Panc1 (cell line): ENCODE results near the gene PGGHG. TPM values are rescaled to one million over a fixed set of nuclear protein-coding genes. Genes with fewer than 3 reads are reported as not detected.
A peak's percentile ranks its signal among the peaks of the same experiment; 100 is the strongest.

ENCODE experiments used
- ATAC-seq: fragments of 200-7000 bp; cut with Tn5 transposase; 2 replicates; pipeline ENCODE4 v1.9.1; 2020; ENCODE audit warnings: mild to moderate bottlenecking, moderate library complexity
- BruUV-seq: library from RNA; stranded (reverse); fragments of 400-500 nt; replicated peaks from 2 replicates; lab custom pipeline; 2021; lab: Mats Ljungman, UMichigan
- CTCF ChIA-PET: fragments of 300-600 bp; sonication (Branson Sonifier 250); formaldehyde crosslinking; loops from one replicate; lab custom pipeline; 2022; ENCODE audit warnings: antibody characterized with exemption; lab: Charles Lee
- POLR2A ChIA-PET: fragments of 300-600 bp; sonication (Branson Sonifier 250); formaldehyde crosslinking; loops from one replicate; lab custom pipeline; 2022; ENCODE audit warnings: antibody characterized with exemption; lab: Charles Lee
- DNase-seq: peaks from one replicate; pipeline ENCODE4 v3.0.0-alpha.2; 2010; ENCODE audit warnings: low read depth, low spot score
- H3K27ac ChIP-seq: 2 replicates; pipeline ENCODE4 v1.5.1; 2011; ENCODE audit warnings: mild to moderate bottlenecking, low read length, inconsistent platforms
- H3K27me3 ChIP-seq: fragments of 200-500 bp; sonication (Bioruptor generic); 2 replicates; pipeline ENCODE4 v1.6.0; 2014; ENCODE audit warnings: low read length, inconsistent platforms; ENCODE audit not compliant: control insufficient read depth, insufficient read depth
- H3K36me3 ChIP-seq: fragments of 200-500 bp; sonication (Bioruptor generic); 2 replicates; pipeline ENCODE4 v1.5.1; 2014; ENCODE audit warnings: inconsistent platforms, mild to moderate bottlenecking, low read length, moderate library complexity; ENCODE audit not compliant: control insufficient read depth, insufficient read depth
- H3K4me1 ChIP-seq: 2 replicates; pipeline ENCODE4 v1.5.1; 2011; ENCODE audit warnings: inconsistent platforms, mild to moderate bottlenecking, low read length, moderate library complexity; ENCODE audit not compliant: control insufficient read depth, insufficient read depth
- H3K4me3 ChIP-seq, 2 experiments: 2 replicates each; pipeline ENCODE4 v1.5.1; 2011 to 2012; ENCODE audit warnings: low read depth in 2 of 2, low read length in 2 of 2, mild to moderate bottlenecking in 2 of 2, inconsistent platforms in 1 of 2, moderate library complexity in 1 of 2
- H3K9me3 ChIP-seq: fragments of 200-500 bp; sonication (Bioruptor generic); 2 replicates; pipeline ENCODE4 v1.5.1; 2014; ENCODE audit warnings: low read depth, mild to moderate bottlenecking, inconsistent platforms, low read length, moderate library complexity; ENCODE audit not compliant: control insufficient read depth, insufficient read depth
- POLR2AphosphoS5 ChIP-seq: IDR thresholded peaks from 2 replicates; pipeline ENCODE4 v1.6.1; 2012; ENCODE audit warnings: mild to moderate bottlenecking, low read depth, low read length, moderate library complexity
- SIN3A ChIP-seq: IDR thresholded peaks from 2 replicates; pipeline ENCODE4 v1.6.1; 2012; ENCODE audit warnings: low read depth, mild to moderate bottlenecking, low read length, moderate library complexity, borderline replicate concordance; ENCODE audit not compliant: insufficient read depth
- TCF7L2 ChIP-seq: IDR thresholded peaks from 2 replicates; pipeline ENCODE4 v1.6.1; 2011; ENCODE audit warnings: mild to moderate bottlenecking, low read depth, low read length, inconsistent platforms
- in situ Hi-C: cut with HindIII; loops from 2 replicates; pipeline ENCODE4 v1.10.0; 2016; ENCODE audit warnings: low sequenced_read_pairs, low pct_unique_long_range_greater_than_20kb
- intact Hi-C: fragments of 100-400 bp; cut with micrococcal nuclease; formaldehyde crosslinking; loops from one replicate; pipeline ENCODE4 v1.10.0; 2022; ENCODE audit not compliant: unreplicated experiment
- total RNA-seq: library from RNA; stranded (reverse); gene quantifications from one replicate; pipeline ENCODE4 v1.2.1, GENCODE V29; 2021; ENCODE audit not compliant: unreplicated experiment
- TF ChIP-seq, protein P1 (sequence below), 2 experiments: IDR thresholded peaks; 2 replicates each; pipeline ENCODE4 v1.6.1; 2011 to 2012; ENCODE audit warnings: low read depth in 2 of 2, control low read depth in 1 of 2, low read length in 1 of 2, mild to moderate bottlenecking in 1 of 2, moderate library complexity in 1 of 2; ENCODE audit not compliant: insufficient read depth in 1 of 2
- TF ChIP-seq, protein P2 (sequence below): fragments of 450-650 bp; IDR thresholded peaks from 2 replicates; pipeline ENCODE4 v1.5.1; 2017; ENCODE audit warnings: mild to moderate bottlenecking

Gene PGGHG
- total RNA-seq, 1 experiment from 2014 or later = 115 TPM

- ATAC-seq (no peak), DNase-seq (no peak)
- TF ChIP-seq, protein P1, sequence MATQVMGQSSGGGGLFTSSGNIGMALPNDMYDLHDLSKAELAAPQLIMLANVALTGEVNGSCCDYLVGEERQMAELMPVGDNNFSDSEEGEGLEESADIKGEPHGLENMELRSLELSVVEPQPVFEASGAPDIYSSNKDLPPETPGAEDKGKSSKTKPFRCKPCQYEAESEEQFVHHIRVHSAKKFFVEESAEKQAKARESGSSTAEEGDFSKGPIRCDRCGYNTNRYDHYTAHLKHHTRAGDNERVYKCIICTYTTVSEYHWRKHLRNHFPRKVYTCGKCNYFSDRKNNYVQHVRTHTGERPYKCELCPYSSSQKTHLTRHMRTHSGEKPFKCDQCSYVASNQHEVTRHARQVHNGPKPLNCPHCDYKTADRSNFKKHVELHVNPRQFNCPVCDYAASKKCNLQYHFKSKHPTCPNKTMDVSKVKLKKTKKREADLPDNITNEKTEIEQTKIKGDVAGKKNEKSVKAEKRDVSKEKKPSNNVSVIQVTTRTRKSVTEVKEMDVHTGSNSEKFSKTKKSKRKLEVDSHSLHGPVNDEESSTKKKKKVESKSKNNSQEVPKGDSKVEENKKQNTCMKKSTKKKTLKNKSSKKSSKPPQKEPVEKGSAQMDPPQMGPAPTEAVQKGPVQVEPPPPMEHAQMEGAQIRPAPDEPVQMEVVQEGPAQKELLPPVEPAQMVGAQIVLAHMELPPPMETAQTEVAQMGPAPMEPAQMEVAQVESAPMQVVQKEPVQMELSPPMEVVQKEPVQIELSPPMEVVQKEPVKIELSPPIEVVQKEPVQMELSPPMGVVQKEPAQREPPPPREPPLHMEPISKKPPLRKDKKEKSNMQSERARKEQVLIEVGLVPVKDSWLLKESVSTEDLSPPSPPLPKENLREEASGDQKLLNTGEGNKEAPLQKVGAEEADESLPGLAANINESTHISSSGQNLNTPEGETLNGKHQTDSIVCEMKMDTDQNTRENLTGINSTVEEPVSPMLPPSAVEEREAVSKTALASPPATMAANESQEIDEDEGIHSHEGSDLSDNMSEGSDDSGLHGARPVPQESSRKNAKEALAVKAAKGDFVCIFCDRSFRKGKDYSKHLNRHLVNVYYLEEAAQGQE (IDR thresholded peaks at IDR 0.05; ENCODE audit: insufficient read depth in 1 of 2, low read depth in 2 of 2, low read length in 1 of 2) = no peak
- TF ChIP-seq TCF7L2 = no peak
- no peak for TF ChIP-seq POLR2AphosphoS5
- TF ChIP-seq, protein P2, sequence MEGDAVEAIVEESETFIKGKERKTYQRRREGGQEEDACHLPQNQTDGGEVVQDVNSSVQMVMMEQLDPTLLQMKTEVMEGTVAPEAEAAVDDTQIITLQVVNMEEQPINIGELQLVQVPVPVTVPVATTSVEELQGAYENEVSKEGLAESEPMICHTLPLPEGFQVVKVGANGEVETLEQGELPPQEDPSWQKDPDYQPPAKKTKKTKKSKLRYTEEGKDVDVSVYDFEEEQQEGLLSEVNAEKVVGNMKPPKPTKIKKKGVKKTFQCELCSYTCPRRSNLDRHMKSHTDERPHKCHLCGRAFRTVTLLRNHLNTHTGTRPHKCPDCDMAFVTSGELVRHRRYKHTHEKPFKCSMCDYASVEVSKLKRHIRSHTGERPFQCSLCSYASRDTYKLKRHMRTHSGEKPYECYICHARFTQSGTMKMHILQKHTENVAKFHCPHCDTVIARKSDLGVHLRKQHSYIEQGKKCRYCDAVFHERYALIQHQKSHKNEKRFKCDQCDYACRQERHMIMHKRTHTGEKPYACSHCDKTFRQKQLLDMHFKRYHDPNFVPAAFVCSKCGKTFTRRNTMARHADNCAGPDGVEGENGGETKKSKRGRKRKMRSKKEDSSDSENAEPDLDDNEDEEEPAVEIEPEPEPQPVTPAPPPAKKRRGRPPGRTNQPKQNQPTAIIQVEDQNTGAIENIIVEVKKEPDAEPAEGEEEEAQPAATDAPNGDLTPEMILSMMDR = no peak
- no peak for TF ChIP-seq SIN3A
- peaks cover 12% of the 10 kb centered on the region; the same call in 1 of the 2 replicates for H3K4me1 ChIP-seq
- BruUV-seq = no TSS peak
- peak overlapping the region; percentile 37 to 40 for H3K4me3 ChIP-seq
- ChIA-PET POLR2A (interaction anchor here (0.6 to 1.2 kb wide), 2 partner anchors 10 to 35 kb away, joined by 3 read pairs; partner anchors contain the start of gene PGGHG), CTCF (no interaction called here)
- H3K9me3 ChIP-seq = 0 out of 2 replicates have a peak, but pooled peaks cover 3% of the 10 kb centered on the region
- intact Hi-C loops (no loop called here), in situ Hi-C loops (no loop called here)
- peaks cover 3% of the 10 kb centered on the region for H3K27me3 ChIP-seq
- H3K27ac ChIP-seq = no peak overlapping the region
- H3K36me3 ChIP-seq = no peaks in the 10 kb centered on the region
Measured at GRCh38 chr11:279040-279965, 9.6 kb upstream of the PGGHG start.

GRCh38 chr11:279966-280705, 8.8 kb upstream of the PGGHG start:
- ChIA-PET CTCF (no interaction called here), POLR2A (interaction anchor here (1.2 kb wide), 1 partner anchor 9 kb away, joined by 3 read pairs; the partner anchor contains the start of gene PGGHG)
- no TSS peak for BruUV-seq
- peak overlapping the region; percentile 37 to 40 for H3K4me3 ChIP-seq
- H3K9me3 ChIP-seq = 0 out of 2 replicates have a peak, but pooled peaks cover 3% of the 10 kb centered on the region
- in situ Hi-C loops = no loop called here
- H3K27me3 ChIP-seq = peaks cover 3% of the 10 kb centered on the region
- TF ChIP-seq SIN3A = peak; percentile 85; the same call in 1 of the 2 replicates
- TF ChIP-seq TCF7L2 = 0 out of 2 replicates have a peak, but pooled peaks have one; percentile 15
- TF ChIP-seq, protein P2 = no peak
- TF ChIP-seq POLR2AphosphoS5 = no peak
- TF ChIP-seq, protein P1 (IDR thresholded peaks at IDR 0.05; ENCODE audit: insufficient read depth in 1 of 2, low read depth in 2 of 2, low read length in 1 of 2) = peak; percentile 93 to 97
- intact Hi-C loops = no loop called here
- DNase-seq = no peak
- ATAC-seq = peak; percentile 63
- no peak overlapping the region for H3K27ac ChIP-seq
- H3K4me1 ChIP-seq = peaks cover 12% of the 10 kb centered on the region; the same call in 1 of the 2 replicates
- H3K36me3 ChIP-seq = no peaks in the 10 kb centered on the region
